Osteoblast (primary cell): ENCODE measurements around the gene VSIG2. TPM values are rescaled to one million over a fixed set of nuclear protein-coding genes. Genes with fewer than 3 reads are reported as not detected.

Source experiments
- DNase-seq: peaks from one replicate; pipeline ENCODE4 v3.0.0; 2011; ENCODE audit warnings: low spot score, mixed read lengths; ENCODE audit not compliant: insufficient read length; ENCODE audit errors: missing footprints
- H2AFZ ChIP-seq: 2 replicates; pipeline ENCODE4 v1.6.0; 2011; ENCODE audit warnings: mild to moderate bottlenecking, low read length
- H3K27ac ChIP-seq: 2 replicates; pipeline ENCODE4 v1.5.1; 2011; ENCODE audit warnings: mild to moderate bottlenecking, low read depth, low read length, moderate library complexity
- H3K27me3 ChIP-seq: 2 replicates; pipeline ENCODE4 v1.6.0; 2012; ENCODE audit warnings: mild to moderate bottlenecking, control low read depth, inconsistent platforms, low read length, moderate library complexity; ENCODE audit not compliant: insufficient read depth
- H3K36me3 ChIP-seq: 2 replicates; pipeline ENCODE4 v1.5.1; 2011; ENCODE audit warnings: mild to moderate bottlenecking, low read length, control low read depth, moderate library complexity; ENCODE audit not compliant: insufficient read depth
- H3K4me1 ChIP-seq: 2 replicates; pipeline ENCODE4 v1.5.1; 2011; ENCODE audit warnings: mild to moderate bottlenecking, low read length, control low read depth, moderate library complexity; ENCODE audit not compliant: insufficient read depth
- H3K4me2 ChIP-seq: 2 replicates; pipeline ENCODE4 v1.6.0; 2011; ENCODE audit warnings: mild to moderate bottlenecking, low read length; ENCODE audit not compliant: insufficient read depth
- H3K4me3 ChIP-seq: fragments of 200-600 bp; sonication (generic); 3 replicates; pipeline ENCODE4 v1.5.1; 2012; ENCODE audit warnings: mild to moderate bottlenecking, low read length, inconsistent platforms; ENCODE audit not compliant: insufficient read depth
- H3K79me2 ChIP-seq: 2 replicates; pipeline ENCODE4 v1.6.0; 2012; ENCODE audit warnings: mild to moderate bottlenecking, low read length, control low read depth, inconsistent platforms; ENCODE audit not compliant: insufficient read depth
- H3K9me3 ChIP-seq: 2 replicates; pipeline ENCODE4 v1.5.1; 2011; ENCODE audit warnings: low read depth, low read length, control low read depth
- H4K20me1 ChIP-seq: 2 replicates; pipeline ENCODE4 v1.6.0; 2012; ENCODE audit warnings: mild to moderate bottlenecking, low read length, control low read depth; ENCODE audit not compliant: insufficient read depth
- CTCF ChIP-seq: IDR thresholded peaks from 2 replicates; pipeline ENCODE4 v1.5.1; 2011; ENCODE audit warnings: mild to moderate bottlenecking, low read depth, low read length, moderate library complexity; ENCODE audit errors: extremely low read depth
- total RNA-seq: library from RNA; depleted of rRNA; stranded (reverse); fragments of >200 nt; gene quantifications from 2 replicates; pipeline ENCODE4 v1.2.3, GENCODE V29; 2012

VSIG2 gene
- total RNA-seq, 1 donor = not detected

- H3K27me3 ChIP-seq = peaks cover 72% of the 10 kb centered on the region
- DNase-seq = peak; percentile 65
- H3K79me2 ChIP-seq = no peaks in the 10 kb centered on the region
- H3K4me1 ChIP-seq = peaks cover 14% of the 10 kb centered on the region
- H3K4me2 ChIP-seq = peak overlapping the region; percentile 66
- peak overlapping the region; percentile 59 for H3K4me3 ChIP-seq
- peaks cover 14% of the 10 kb centered on the region for H4K20me1 ChIP-seq
- no peak overlapping the region for H2AFZ ChIP-seq
- no peak for TF ChIP-seq CTCF
- peaks cover 2% of the 10 kb centered on the region for H3K36me3 ChIP-seq
- H3K27ac ChIP-seq = no peak overlapping the region
- H3K9me3 ChIP-seq = no peaks in the 10 kb centered on the region
These were observed 7.5 kb upstream of the VSIG2 start for GRCh38 chr11:124759266-124760204.

GRCh38 chr11:124758355-124759265 is 6.6 kb upstream of the VSIG2 start:
- Histone ChIP-seq H3K4me3 (peak overlapping the region; percentile 59), H2AFZ (peak overlapping the region; percentile 38), H4K20me1 (peaks cover 12% of the 10 kb centered on the region), H3K79me2 (no peaks in the 10 kb centered on the region), H3K27me3 (peaks cover 72% of the 10 kb centered on the region), H3K9me3 (no peaks in the 10 kb centered on the region), H3K4me2 (peak overlapping the region; percentile 66), H3K4me1 (peaks cover 14% of the 10 kb centered on the region), H3K27ac (no peak overlapping the region), H3K36me3 (no peaks in the 10 kb centered on the region)
- TF ChIP-seq CTCF = peak; percentile 47
- DNase-seq = peak; percentile 97

GRCh38 chr11:124757320-124757719 is 5.3 kb upstream of the VSIG2 start:
- Histone ChIP-seq H3K4me1 (peaks cover 7% of the 10 kb centered on the region), H3K9me3 (no peaks in the 10 kb centered on the region), H2AFZ (no peak overlapping the region), H4K20me1 (no peaks in the 10 kb centered on the region), H3K27me3 (peaks cover 71% of the 10 kb centered on the region), H3K36me3 (no peaks in the 10 kb centered on the region), H3K4me2 (no peak overlapping the region), H3K79me2 (no peaks in the 10 kb centered on the region), H3K4me3 (no peak overlapping the region), H3K27ac (no peak overlapping the region)
- no peak for TF ChIP-seq CTCF
- peak; percentile 77 for DNase-seq
